ENCODE data around the gene ZNF296. TPM values are rescaled to one million over a fixed set of nuclear protein-coding genes. Genes with fewer than 3 reads are reported as not detected.
A peak's percentile ranks its signal among the peaks of the same experiment; 100 is the strongest.

ZNF296 gene
- polyA plus RNA-seq, 3 donors from 2014 or later, result 4.0 to 25.6 (median 12.4) TPM

- H3K4me3 Mint-ChIP-seq, result no peak overlapping the region
- peak overlapping the region in 1 of 6 donors; percentile 61 for H3K27ac Mint-ChIP-seq
- DNase-seq, result no peak
- H3K27me3 Mint-ChIP-seq (ENCODE audit: low read depth in 3 of 3), result no peaks in the 10 kb centered on the region
- H3K36me3 Mint-ChIP-seq, result peaks cover 4 to 27% (median 25%) of the 10 kb centered on the region in 3 donors
- no peaks in the 10 kb centered on the region for H3K4me1 Mint-ChIP-seq
- H3K9me3 Mint-ChIP-seq, result no peaks in the 10 kb centered on the region
Observed at GRCh38 chr19:45030825-45031224, 45.5 kb downstream of the ZNF296 start.

DNA sequence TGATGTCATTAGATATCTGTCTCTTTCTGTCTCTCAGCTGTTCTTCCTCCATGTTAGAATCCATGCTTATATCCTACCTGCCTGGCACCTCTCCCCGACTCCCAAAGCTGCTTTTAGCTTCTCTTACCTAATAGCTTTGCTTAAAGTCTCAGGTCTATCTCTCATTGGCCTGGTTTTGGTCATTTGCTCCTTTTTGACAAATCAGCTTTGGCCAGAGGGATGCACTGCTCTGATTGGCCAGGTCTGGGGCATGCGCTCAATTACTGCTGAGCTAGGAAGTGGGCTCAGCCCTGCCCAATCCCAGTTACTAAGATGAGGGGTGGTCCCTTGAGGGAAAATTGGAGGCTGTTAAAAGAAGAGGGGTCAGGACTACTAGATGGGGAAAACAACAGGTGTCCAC, 48.9 kb downstream of the ZNF296 start:
- H3K27ac Mint-ChIP-seq, result peak overlapping the region in 1 of 6 donors; percentile 53

DNA sequence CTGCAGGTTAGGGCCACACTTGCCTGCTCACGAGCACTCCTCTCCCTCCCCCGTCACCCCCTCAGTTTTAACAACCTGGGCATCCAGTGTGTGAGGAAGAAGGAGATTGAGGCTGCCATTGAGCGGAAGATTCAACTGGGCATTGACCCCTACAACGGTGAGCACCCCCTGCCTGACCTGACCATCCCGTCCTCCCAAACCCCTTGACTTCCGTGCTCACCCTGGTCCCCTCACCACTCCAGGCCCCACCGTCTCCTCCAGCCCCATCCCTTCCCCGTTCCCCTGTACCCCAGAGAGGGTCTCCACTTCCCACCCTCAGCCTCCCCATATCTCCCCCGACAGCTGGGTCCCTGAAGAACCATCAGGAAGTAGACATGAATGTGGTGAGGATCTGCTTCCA, 51.0 kb downstream of the ZNF296 start:
- H3K36me3 Mint-ChIP-seq, result peaks cover 0 to 10% (median 8%) of the 10 kb centered on the region in 3 donors
- no peaks in the 10 kb centered on the region for H3K9me3 Mint-ChIP-seq
- DNase-seq, result no peak
- H3K27ac Mint-ChIP-seq, result no peak overlapping the region
- H3K27me3 Mint-ChIP-seq (ENCODE audit: low read depth in 3 of 3), result peaks cover 0 to 2% (median 0%) of the 10 kb centered on the region in 3 donors
- no peaks in the 10 kb centered on the region for H3K4me1 Mint-ChIP-seq
- no peak overlapping the region for H3K4me3 Mint-ChIP-seq

More for the DNA sequence above, 48.9 kb downstream of the ZNF296 start:
- Mint-ChIP-seq H3K27me3 (ENCODE audit: low read depth in 3 of 3) (peaks cover 0 to 2% (median 0%) of the 10 kb centered on the region in 3 donors), H3K4me3 (no peak overlapping the region), H3K9me3 (no peaks in the 10 kb centered on the region), H3K36me3 (peaks cover 0 to 17% (median 16%) of the 10 kb centered on the region in 3 donors), H3K4me1 (no peaks in the 10 kb centered on the region)
- DNase-seq, result no peak

GRCh38 chr19:45023048-45023447, 53.2 kb downstream of the ZNF296 start:
- DNase-seq, result no peak
- Mint-ChIP-seq H3K9me3 (no peaks in the 10 kb centered on the region), H3K27me3 (ENCODE audit: low read depth in 3 of 3) (peaks cover 0 to 2% (median 0%) of the 10 kb centered on the region in 3 donors), H3K36me3 (peaks cover 0 to 8% (median 7%) of the 10 kb centered on the region in 3 donors), H3K27ac (no peak overlapping the region), H3K4me3 (no peak overlapping the region), H3K4me1 (no peaks in the 10 kb centered on the region)

GRCh38 chr19:45021971-45022370, 54.3 kb downstream of the ZNF296 start:
- no peak for DNase-seq
- Mint-ChIP-seq H3K36me3 (peaks cover 0 to 7% (median 4%) of the 10 kb centered on the region in 3 donors), H3K9me3 (no peaks in the 10 kb centered on the region), H3K4me3 (no peak overlapping the region), H3K27me3 (ENCODE audit: low read depth in 3 of 3) (peaks cover 0 to 2% (median 0%) of the 10 kb centered on the region in 3 donors), H3K27ac (peak overlapping the region in 1 of 6 donors; percentile 23), H3K4me1 (peaks cover 2 to 3% of the 10 kb centered on the region in 2 donors)

Other genes with a start within 250 kb of the ZNF296 start
- under 1 TPM in 2 of 3 donors, not detected in 1; 0.09 to 0.34 TPM for gene NECTIN2, start 230.2 kb downstream of the ZNF296 start, polyA plus RNA-seq
- 10 to 100 TPM; 15.5 to 39.7 (median 25.6) TPM for gene TOMM40, start 185.2 kb downstream of the ZNF296 start, polyA plus RNA-seq
- not detected for gene APOE, start 170.7 kb downstream of the ZNF296 start, polyA plus RNA-seq
- under 1 TPM in 1 of 3 donors, not detected in 2; 0.47 TPM for gene APOC1, start 161.9 kb downstream of the ZNF296 start, polyA plus RNA-seq
- not detected for gene APOC4, start 134.2 kb downstream of the ZNF296 start, polyA plus RNA-seq
- 1 to 10 TPM in 1 of 3 donors, not detected in 2; 1.4 TPM for gene APOC2, start 130.4 kb downstream of the ZNF296 start, polyA plus RNA-seq
- gene CLPTM1, start 121.1 kb downstream of the ZNF296 start, polyA plus RNA-seq, result 10 to 100 TPM; 20.8 to 33.1 (median 21.2) TPM
- 10 to 100 TPM in 1 of 3 donors, 1 to 10 TPM in 2; 6.0 to 15.4 (median 7.1) TPM for gene RELB, start 75.0 kb downstream of the ZNF296 start, polyA plus RNA-seq
- 1 to 10 TPM; 2.7 to 9.0 (median 2.9) TPM for gene CLASRP, start 37.4 kb downstream of the ZNF296 start, polyA plus RNA-seq
- 100 to 1,000 TPM; 120 to 130 (median 123) TPM for gene GEMIN7, start 2.8 kb upstream of the ZNF296 start, polyA plus RNA-seq
- gene PPP1R37, start 16.7 kb upstream of the ZNF296 start, polyA plus RNA-seq, result 1 to 10 TPM in 1 of 3 donors, under 1 TPM in 1, not detected in 1; 0.37 to 1.1 TPM
- gene NKPD1, start 84.5 kb upstream of the ZNF296 start, polyA plus RNA-seq, result under 1 TPM in 2 of 3 donors, not detected in 1; 0.18 to 0.43 TPM
- gene TRAPPC6A, start 101.8 kb upstream of the ZNF296 start, polyA plus RNA-seq, result 100 to 1,000 TPM; 132 to 193 (median 166) TPM
- 10 to 100 TPM in 1 of 3 donors, 1 to 10 TPM in 2; 2.9 to 22.4 (median 8.5) TPM for gene BLOC1S3, start 102.3 kb upstream of the ZNF296 start, polyA plus RNA-seq
- gene EXOC3L2, start 168.9 kb upstream of the ZNF296 start, polyA plus RNA-seq, result not detected
- gene MARK4, start 174.8 kb upstream of the ZNF296 start, polyA plus RNA-seq, result 1 to 10 TPM in 1 of 3 donors, not detected in 2; 1.6 TPM
- not detected for gene CKM, start 246.4 kb upstream of the ZNF296 start, polyA plus RNA-seq

Data from immature natural killer cell (primary cell).